Lung (tissue), 12 donors: Measurements from ENCODE around the gene NXT1. TPM values are rescaled to one million over a fixed set of nuclear protein-coding genes. Genes with fewer than 3 reads are reported as not detected.

Source experiments
- ATAC-seq: fragments of 200-7000 bp; cut with Tn5 transposase; one replicate; pipeline ENCODE4 v1.9.1; 2020; ENCODE audit warnings: moderate number of reproducible peaks; ENCODE audit not compliant: insufficient read depth, low FRiP score
- DNase-seq, 3 donors: peaks; one replicate each; pipeline ENCODE4 v3.0.0-alpha.2; 2013 to 2017
- H3K27ac ChIP-seq, 2 donors: one replicate each; pipeline ENCODE4 v1.5.1; 2013; ENCODE audit warnings: mild to moderate bottlenecking in 2 of 2, moderate library complexity in 2 of 2, control low read depth in 1 of 2, inconsistent platforms in 1 of 2, low read depth in 1 of 2, low read length in 1 of 2
- H3K27me3 ChIP-seq, 3 donors: one replicate each; pipeline ENCODE4 v1.5.1; 2013; ENCODE audit warnings: low read length in 2 of 3; ENCODE audit not compliant: control insufficient read depth in 3 of 3, insufficient read depth in 3 of 3
- H3K36me3 ChIP-seq, 4 donors: one replicate each; pipeline ENCODE4 v1.5.1; 2013; ENCODE audit warnings: low read length in 4 of 4, mild to moderate bottlenecking in 1 of 4, moderate library complexity in 1 of 4; ENCODE audit not compliant: control insufficient read depth in 4 of 4, insufficient read depth in 4 of 4
- H3K4me1 ChIP-seq, 5 donors: one replicate each; pipeline ENCODE4 v1.5.1; 2013; ENCODE audit warnings: low read length in 5 of 5, mild to moderate bottlenecking in 2 of 5, moderate library complexity in 1 of 5; ENCODE audit not compliant: control insufficient read depth in 5 of 5, insufficient read depth in 5 of 5
- H3K4me3 ChIP-seq: one replicate; pipeline ENCODE4 v1.5.1; 2013; ENCODE audit warnings: mild to moderate bottlenecking, control low read depth, moderate library complexity
- H3K9ac ChIP-seq, 2 donors: one replicate each; pipeline ENCODE4 v1.5.1; 2013; ENCODE audit warnings: low read length in 2 of 2, control low read depth in 1 of 2; ENCODE audit not compliant: insufficient read depth in 1 of 2
- H3K9me3 ChIP-seq, 4 donors: one replicate each; pipeline ENCODE4 v1.5.1; 2013; ENCODE audit warnings: low read length in 3 of 4, mild to moderate bottlenecking in 1 of 4, moderate library complexity in 1 of 4; ENCODE audit not compliant: control insufficient read depth in 4 of 4, insufficient read depth in 3 of 4
- WGBS, 2 donors: extraction: QIAGEN DNeasy Blood & Tissue Kit; methylation state at CpG; one replicate each; pipeline ENCODE4 v1.1.7; 2013; 5-methylcytosine and 5-hydroxymethylcytosine counted together
- polyA plus RNA-seq, 2 donors: library from polyadenylated mRNA; stranded (reverse); fragments of 200-250 nt; gene quantifications; one replicate each; pipeline ENCODE4 v1.2.1, GENCODE V29; 2013
- total RNA-seq, 2 donors: library from RNA; depleted of rRNA in 1 of 2; stranded (reverse); fragments of >200 nt in 1 of 2; gene quantifications; one replicate each; pipeline ENCODE4 v1.2.1, GENCODE V29; 2014 to 2021
- TF ChIP-seq, protein P1 (sequence below): IDR thresholded peaks from 2 replicates; pipeline ENCODE4 v1.5.1; 2012; ENCODE audit warnings: mild to moderate bottlenecking; ENCODE audit errors: control extremely low read depth, extremely low read depth
- donor health status: control.
- donor health status: control.
- donor health status: Bipolar disorder and iron deficiency.
- donor health status: healthy.
- donor health status: DM: yes; HTN: yes; CAD: no.

The NXT1 gene
- total and polyA plus RNA-seq, 4 donors, result 19.1 to 35.9 (median 20.9) TPM

DNA sequence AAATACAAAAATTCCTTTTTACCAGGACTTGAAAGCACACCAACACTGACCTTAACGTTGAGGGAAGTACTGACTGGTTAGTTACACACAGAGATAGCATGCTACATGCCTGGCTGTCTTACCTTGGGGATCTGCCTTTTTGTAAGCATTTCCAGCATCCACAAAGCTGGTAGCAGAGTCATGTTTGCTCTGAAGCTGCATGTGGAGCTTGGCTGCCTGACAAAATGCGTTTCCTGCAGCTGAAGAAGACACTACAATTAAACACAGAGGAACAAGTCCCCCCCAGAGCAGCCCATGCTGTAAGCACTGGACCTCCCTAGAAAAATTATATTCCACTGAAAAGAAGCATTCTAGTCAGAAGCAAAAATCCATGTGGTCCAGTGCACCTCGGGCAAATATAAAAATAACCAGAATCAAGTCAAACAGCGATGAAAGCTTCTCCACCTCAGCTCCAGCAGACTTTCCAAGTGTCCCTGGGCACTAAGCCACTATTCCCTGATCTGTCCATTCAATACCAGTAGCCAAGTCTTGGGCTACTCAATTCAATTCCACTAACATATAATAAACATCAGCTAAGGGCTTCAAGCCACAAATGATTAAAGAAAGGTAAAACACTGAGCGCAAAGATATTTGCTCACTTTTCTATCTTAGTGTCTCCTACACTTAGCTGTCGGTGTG, 46.5 kb downstream of the NXT1 start:
- H3K9ac ChIP-seq, result no peak overlapping the region
- TF ChIP-seq, protein P1, sequence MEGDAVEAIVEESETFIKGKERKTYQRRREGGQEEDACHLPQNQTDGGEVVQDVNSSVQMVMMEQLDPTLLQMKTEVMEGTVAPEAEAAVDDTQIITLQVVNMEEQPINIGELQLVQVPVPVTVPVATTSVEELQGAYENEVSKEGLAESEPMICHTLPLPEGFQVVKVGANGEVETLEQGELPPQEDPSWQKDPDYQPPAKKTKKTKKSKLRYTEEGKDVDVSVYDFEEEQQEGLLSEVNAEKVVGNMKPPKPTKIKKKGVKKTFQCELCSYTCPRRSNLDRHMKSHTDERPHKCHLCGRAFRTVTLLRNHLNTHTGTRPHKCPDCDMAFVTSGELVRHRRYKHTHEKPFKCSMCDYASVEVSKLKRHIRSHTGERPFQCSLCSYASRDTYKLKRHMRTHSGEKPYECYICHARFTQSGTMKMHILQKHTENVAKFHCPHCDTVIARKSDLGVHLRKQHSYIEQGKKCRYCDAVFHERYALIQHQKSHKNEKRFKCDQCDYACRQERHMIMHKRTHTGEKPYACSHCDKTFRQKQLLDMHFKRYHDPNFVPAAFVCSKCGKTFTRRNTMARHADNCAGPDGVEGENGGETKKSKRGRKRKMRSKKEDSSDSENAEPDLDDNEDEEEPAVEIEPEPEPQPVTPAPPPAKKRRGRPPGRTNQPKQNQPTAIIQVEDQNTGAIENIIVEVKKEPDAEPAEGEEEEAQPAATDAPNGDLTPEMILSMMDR, result no peak
- H3K4me1 ChIP-seq, result peaks cover 0 to 7% (median 0%) of the 10 kb centered on the region in 5 donors
- H3K9me3 ChIP-seq, result no peaks in the 10 kb centered on the region
- H3K4me3 ChIP-seq, result no peak overlapping the region
- 73 to 89% methylated on average over 6 of the region's 6 CpGs for WGBS, 2 donors
- no peaks in the 10 kb centered on the region for H3K27me3 ChIP-seq
- ATAC-seq, result no peak
- H3K36me3 ChIP-seq, result peaks cover 9 to 25% (median 18%) of the 10 kb centered on the region in 4 donors
- DNase-seq, result no peak
- no peak overlapping the region for H3K27ac ChIP-seq

DNA sequence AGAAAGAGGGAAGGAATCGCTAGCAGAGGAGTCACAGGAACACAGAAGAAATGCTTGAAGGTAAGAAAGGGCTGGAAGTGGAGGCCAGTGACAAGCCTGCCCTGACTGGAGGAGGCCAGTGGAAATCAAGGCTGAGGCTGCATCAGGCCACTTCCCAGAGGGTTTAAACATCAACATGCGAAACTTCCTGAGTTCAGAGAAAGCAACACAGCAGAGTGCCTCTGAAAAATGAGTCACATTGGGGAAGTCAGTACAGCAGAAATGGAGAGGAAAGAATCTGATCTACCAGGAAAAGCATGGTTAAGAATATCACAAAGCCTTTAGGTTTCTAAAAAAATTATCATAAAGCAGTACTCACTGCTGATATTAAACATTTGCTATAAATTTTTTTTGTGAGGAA, 47.4 kb downstream of the NXT1 start:
- H3K4me1 ChIP-seq, result peaks cover 0 to 7% (median 0%) of the 10 kb centered on the region in 5 donors
- H3K27me3 ChIP-seq, result no peaks in the 10 kb centered on the region
- no peaks in the 10 kb centered on the region for H3K9me3 ChIP-seq
- WGBS, 2 donors, result 63 to 66% methylated on average over 2 of the region's 2 CpGs
- no peak overlapping the region for H3K9ac ChIP-seq
- H3K4me3 ChIP-seq, result no peak overlapping the region
- TF ChIP-seq, protein P1, result no peak
- no peak for DNase-seq
- no peak overlapping the region for H3K27ac ChIP-seq
- H3K36me3 ChIP-seq, result peaks cover 9 to 26% (median 18%) of the 10 kb centered on the region in 4 donors
- no peak for ATAC-seq

DNA sequence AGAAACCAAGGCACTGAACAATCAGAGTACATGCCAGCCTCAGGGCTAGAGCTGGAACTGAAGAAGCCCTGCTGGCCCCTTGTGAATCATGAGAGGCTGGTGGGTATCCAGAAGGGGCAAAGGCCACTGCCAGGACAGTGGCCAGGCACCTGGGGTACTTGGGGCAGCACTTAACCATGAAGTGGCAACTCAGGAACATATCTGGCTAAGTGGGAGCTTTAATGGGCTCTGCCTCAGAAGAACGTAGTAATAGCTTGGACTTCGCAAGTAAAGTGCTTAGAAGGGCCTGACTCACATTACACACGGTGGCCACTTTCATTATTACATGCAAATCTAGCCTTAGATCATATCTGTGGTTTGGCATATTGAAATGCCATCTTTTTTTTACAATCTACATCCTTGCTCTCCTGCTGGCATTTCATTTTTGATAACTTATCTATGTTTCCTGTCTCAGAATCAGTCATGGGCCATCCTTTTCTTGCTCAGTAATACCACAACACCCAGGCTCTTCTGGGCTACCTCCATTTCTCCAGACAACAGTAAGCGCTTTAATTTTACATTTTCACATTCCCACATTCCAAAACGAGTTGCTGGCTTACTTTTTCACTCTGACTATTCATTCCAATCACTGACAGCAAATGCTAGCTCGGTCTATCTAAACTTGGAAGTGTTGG, 49.1 kb downstream of the NXT1 start:
- ATAC-seq (peak; percentile 79), DNase-seq (no peak)
- peaks cover 0 to 11% (median 9%) of the 10 kb centered on the region in 4 donors for H3K36me3 ChIP-seq
- no peak overlapping the region for H3K4me3 ChIP-seq
- peak overlapping the region in 1 of 2 donors; percentile 53 for H3K27ac ChIP-seq
- no peaks in the 10 kb centered on the region for H3K27me3 ChIP-seq
- H3K9ac ChIP-seq, result no peak overlapping the region
- WGBS, 2 donors, result 64 to 80% methylated on average over 6 of the region's 6 CpGs
- TF ChIP-seq, protein P1, result no peak
- peaks cover 0 to 9% (median 7%) of the 10 kb centered on the region in 5 donors for H3K4me1 ChIP-seq
- H3K9me3 ChIP-seq, result no peaks in the 10 kb centered on the region
